Smooth muscle cell (in vitro differentiated cells): ENCODE data around the gene GFI1. TPM values are rescaled to one million over a fixed set of nuclear protein-coding genes. Genes with fewer than 3 reads are reported as not detected.

ENCODE experiments used
- DNase-seq: peaks from one replicate; lab custom pipeline; 2025; ENCODE audit not compliant: unreplicated experiment; lab: John Stamatoyannopoulos, UW
- H2AFZ ChIP-seq: fragments of 200-600 bp; sonication (generic); 2 replicates; pipeline ENCODE4 v1.6.0; 2016; ENCODE audit warnings: antibody characterized with exemption, low read depth, mild to moderate bottlenecking
- H3F3A ChIP-seq: fragments of 200-600 bp; sonication (generic); 2 replicates; pipeline ENCODE4 v1.6.0; 2017; ENCODE audit warnings: antibody characterized with exemption, low read depth
- H3K27ac ChIP-seq: fragments of 200-600 bp; sonication (generic); 2 replicates; pipeline ENCODE4 v1.5.1; 2016; ENCODE audit warnings: low read depth, mild to moderate bottlenecking
- H3K27me3 ChIP-seq: fragments of 200-600 bp; sonication (generic); 2 replicates; pipeline ENCODE4 v1.6.1; 2016; ENCODE audit warnings: low read depth, mild to moderate bottlenecking
- H3K36me3 ChIP-seq: fragments of 200-600 bp; sonication (generic); 2 replicates; pipeline ENCODE4 v1.5.1; 2016; ENCODE audit warnings: low read depth
- H3K4me1 ChIP-seq: fragments of 200-600 bp; sonication (generic); 2 replicates; pipeline ENCODE4 v1.5.1; 2016; ENCODE audit warnings: low read depth
- H3K4me2 ChIP-seq: fragments of 200-600 bp; sonication (generic); 2 replicates; pipeline ENCODE4 v1.6.0; 2016; ENCODE audit warnings: mild to moderate bottlenecking
- H3K4me3 ChIP-seq: fragments of 200-600 bp; sonication (generic); 2 replicates; pipeline ENCODE4 v1.5.1; 2016; ENCODE audit warnings: mild to moderate bottlenecking
- H3K79me2 ChIP-seq: fragments of 200-600 bp; sonication (generic); 2 replicates; pipeline ENCODE4 v1.6.0; 2016; ENCODE audit warnings: low read depth, mild to moderate bottlenecking
- H3K9ac ChIP-seq: fragments of 200-600 bp; sonication (generic); 2 replicates; pipeline ENCODE4 v1.6.0; 2016; ENCODE audit warnings: low read depth
- H3K9me3 ChIP-seq: fragments of 200-600 bp; sonication (generic); replicated peaks from 2 replicates; pipeline ENCODE4 v1.5.1; 2016; ENCODE audit warnings: low read depth
- H4K20me1 ChIP-seq: fragments of 200-600 bp; sonication (generic); 2 replicates; pipeline ENCODE4 v1.6.0; 2016; ENCODE audit warnings: low read depth
- WGBS: methylation state at CpG from one replicate; pipeline ENCODE4 v1.1.7; 2016; ENCODE audit warnings: low lambda C conversion rate; 5-methylcytosine and 5-hydroxymethylcytosine counted together
- polyA plus RNA-seq: library from polyadenylated mRNA; unstranded; fragments of >200 nt; fragmentation: Nextera tagmentation; extraction: Ambion mirVana; gene quantifications from 2 replicates; pipeline ENCODE4 v1.2.1, GENCODE V29; 2016
- total RNA-seq: library from RNA; depleted of rRNA; stranded (reverse); fragments of >200 nt; gene quantifications from 2 replicates; pipeline ENCODE4 v1.2.3, GENCODE V29; 2014
- TF ChIP-seq, protein P1 (sequence below): fragments of 200-600 bp; sonication (generic); IDR thresholded peaks from 2 replicates; pipeline ENCODE4 v1.5.1; 2017; ENCODE audit warnings: borderline replicate concordance, mild to moderate bottlenecking, antibody characterized with exemption; ENCODE audit not compliant: insufficient read depth, poor library complexity, severe bottlenecking

GFI1 gene
- total and polyA plus RNA-seq, 2 experiments from 2014 or later, result 0.40 TPM; not detected in 1

DNA sequence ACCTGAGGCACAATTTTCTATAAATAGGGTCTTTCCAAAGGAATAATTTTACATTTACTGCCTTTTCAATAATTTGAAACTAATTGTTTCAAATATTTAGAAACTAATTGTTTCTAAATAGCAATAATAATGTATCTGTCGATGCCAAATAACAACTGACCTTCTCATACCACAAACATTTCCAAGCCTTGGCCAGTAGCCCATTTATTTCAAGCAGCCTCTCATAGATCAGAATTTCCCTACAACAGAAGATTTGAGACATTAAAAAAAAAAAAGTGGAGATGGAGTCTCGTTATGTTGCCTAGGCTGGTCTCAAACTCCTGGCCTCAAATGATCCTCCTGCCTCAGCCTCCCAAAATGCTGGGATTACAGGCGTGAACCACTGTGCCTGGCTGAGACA, 2.1 kb upstream of the GFI1 start:
- Histone ChIP-seq H4K20me1 (peaks cover 5% of the 10 kb centered on the region), H3K9me3 (no peaks in the 10 kb centered on the region), H2AFZ (no peak overlapping the region), H3K4me3 (no peak overlapping the region), H3F3A (no peaks in the 10 kb centered on the region), H3K4me1 (peaks cover 26% of the 10 kb centered on the region), H3K4me2 (no peak overlapping the region), H3K79me2 (no peaks in the 10 kb centered on the region), H3K27ac (no peak overlapping the region), H3K9ac (no peak overlapping the region), H3K27me3 (peaks cover 82% of the 10 kb centered on the region), H3K36me3 (no peaks in the 10 kb centered on the region)
- TF ChIP-seq, protein P1, sequence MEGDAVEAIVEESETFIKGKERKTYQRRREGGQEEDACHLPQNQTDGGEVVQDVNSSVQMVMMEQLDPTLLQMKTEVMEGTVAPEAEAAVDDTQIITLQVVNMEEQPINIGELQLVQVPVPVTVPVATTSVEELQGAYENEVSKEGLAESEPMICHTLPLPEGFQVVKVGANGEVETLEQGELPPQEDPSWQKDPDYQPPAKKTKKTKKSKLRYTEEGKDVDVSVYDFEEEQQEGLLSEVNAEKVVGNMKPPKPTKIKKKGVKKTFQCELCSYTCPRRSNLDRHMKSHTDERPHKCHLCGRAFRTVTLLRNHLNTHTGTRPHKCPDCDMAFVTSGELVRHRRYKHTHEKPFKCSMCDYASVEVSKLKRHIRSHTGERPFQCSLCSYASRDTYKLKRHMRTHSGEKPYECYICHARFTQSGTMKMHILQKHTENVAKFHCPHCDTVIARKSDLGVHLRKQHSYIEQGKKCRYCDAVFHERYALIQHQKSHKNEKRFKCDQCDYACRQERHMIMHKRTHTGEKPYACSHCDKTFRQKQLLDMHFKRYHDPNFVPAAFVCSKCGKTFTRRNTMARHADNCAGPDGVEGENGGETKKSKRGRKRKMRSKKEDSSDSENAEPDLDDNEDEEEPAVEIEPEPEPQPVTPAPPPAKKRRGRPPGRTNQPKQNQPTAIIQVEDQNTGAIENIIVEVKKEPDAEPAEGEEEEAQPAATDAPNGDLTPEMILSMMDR, result no peak
- DNase-seq, result no peak
- 86% methylated on average over 3 of the region's 3 CpGs for WGBS

DNA sequence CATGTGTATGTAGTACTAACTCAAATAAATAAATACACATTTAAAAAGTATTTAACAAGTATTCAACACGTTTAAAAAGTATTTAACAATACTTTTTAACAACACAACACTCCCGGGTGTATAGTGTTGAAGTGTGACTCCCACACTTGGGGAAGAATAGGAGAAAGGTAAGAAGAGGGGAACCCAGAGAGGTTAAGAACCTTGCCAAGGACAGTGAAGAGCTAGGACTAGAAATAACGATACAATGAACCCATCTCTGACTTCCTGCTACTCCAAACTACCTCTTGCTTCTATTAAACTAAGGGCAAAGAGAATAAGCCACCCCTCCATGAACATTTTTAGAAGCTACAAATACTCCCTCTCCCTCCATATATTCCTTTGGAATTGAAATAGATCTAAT, 1.7 kb upstream of the GFI1 start:
- H3K27ac ChIP-seq, result no peak overlapping the region
- H3K4me3 ChIP-seq, result no peak overlapping the region
- no peak overlapping the region for H3K4me2 ChIP-seq
- TF ChIP-seq, protein P1, result no peak
- H3K36me3 ChIP-seq, result no peaks in the 10 kb centered on the region
- no peaks in the 10 kb centered on the region for H3F3A ChIP-seq
- no peak overlapping the region for H2AFZ ChIP-seq
- DNase-seq, result no peak
- peaks cover 29% of the 10 kb centered on the region for H3K4me1 ChIP-seq
- WGBS, result 47% methylated on average over 3 of the region's 3 CpGs
- H3K27me3 ChIP-seq, result peaks cover 86% of the 10 kb centered on the region
- no peaks in the 10 kb centered on the region for H3K9me3 ChIP-seq
- peaks cover 5% of the 10 kb centered on the region for H4K20me1 ChIP-seq
- no peaks in the 10 kb centered on the region for H3K79me2 ChIP-seq
- H3K9ac ChIP-seq, result no peak overlapping the region

DNA sequence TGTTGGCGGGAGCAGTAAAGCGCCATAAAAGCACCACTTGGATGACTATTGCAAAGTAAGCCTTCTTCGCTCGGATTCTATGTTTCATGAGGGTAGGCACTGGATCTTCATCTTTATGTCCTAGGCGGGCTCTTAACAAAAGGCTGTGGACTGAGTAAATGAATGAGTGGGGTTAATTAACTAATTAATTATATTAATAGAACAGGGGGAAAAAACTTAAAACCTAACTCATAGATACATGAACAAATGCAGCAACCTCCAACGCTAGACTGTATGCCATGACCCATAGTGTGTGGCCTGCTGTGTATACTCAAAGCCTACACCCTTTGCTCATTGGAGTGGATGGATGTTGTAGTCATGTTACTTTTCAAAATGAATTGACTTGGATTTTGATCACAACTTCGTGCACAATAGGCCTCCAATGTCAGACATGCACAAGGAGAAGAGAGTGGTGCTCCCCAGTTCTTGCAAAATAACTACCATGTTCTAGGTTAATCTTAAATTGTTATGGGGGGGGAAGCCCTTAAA, 417 bp upstream of the GFI1 start:
- Histone ChIP-seq H4K20me1 (peaks cover 11% of the 10 kb centered on the region), H3K4me1 (peaks cover 41% of the 10 kb centered on the region), H3K36me3 (no peaks in the 10 kb centered on the region), H3K4me2 (peak overlapping the region; percentile 93), H3K9me3 (no peaks in the 10 kb centered on the region), H3K79me2 (no peaks in the 10 kb centered on the region), H3K27me3 (peaks cover 98% of the 10 kb centered on the region), H3K27ac (no peak overlapping the region), H3K4me3 (peak overlapping the region; percentile 54), H3F3A (no peaks in the 10 kb centered on the region), H2AFZ (no peak overlapping the region), H3K9ac (no peak overlapping the region)
- WGBS, result 27% methylated on average over 7 of the region's 7 CpGs
- no peak for DNase-seq
- TF ChIP-seq, protein P1, result no peak

DNA sequence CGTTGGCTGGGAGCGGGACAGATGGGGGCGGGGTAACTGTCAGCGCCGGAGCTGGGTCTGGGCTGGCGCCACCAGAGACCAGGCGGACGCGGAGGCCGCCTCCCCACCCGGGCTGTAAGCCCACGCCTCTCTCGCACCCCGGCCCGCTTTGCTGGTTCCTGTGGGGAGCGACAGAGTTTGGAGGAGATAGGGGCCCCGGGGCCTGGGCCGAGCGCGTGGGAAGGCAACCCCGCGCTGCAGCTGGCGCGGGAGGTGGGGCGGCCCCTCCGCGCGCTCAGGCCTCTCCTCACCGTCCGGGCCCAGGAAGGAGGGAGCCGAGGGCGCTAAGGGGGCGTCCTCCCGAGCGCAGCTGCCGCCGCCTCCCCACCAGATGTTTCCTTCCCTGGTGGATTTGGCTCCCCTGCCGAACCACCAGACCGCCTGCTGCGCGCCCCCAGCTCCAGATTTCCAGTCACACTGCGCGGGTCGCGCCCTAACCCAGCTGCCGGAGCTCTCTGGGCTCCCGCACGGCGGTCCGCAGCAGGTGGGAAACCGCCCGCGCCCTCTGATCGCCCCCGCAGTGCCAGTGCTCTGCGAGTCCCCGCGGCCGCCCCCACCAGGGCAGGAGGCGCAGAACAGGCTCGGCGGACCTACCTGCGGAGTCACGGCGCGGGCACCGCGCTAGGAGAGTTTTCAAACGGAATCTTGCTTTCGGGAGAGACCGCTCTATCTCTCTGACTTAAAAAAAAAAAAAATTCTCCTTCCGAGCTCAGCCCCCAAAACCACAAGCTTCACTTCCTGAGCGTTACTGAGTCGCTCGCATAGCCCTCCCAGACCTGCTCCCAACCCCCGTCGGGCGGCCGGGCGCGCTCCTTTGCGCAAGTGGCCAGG, 1.1 kb downstream of the GFI1 start:
- no peak overlapping the region for H3K27ac ChIP-seq
- H3K4me1 ChIP-seq, result peaks cover 46% of the 10 kb centered on the region
- no peaks in the 10 kb centered on the region for H3K9me3 ChIP-seq
- TF ChIP-seq, protein P1, result peak; percentile 16
- peaks cover 99% of the 10 kb centered on the region for H3K27me3 ChIP-seq
- no peaks in the 10 kb centered on the region for H3K79me2 ChIP-seq
- H3K36me3 ChIP-seq, result no peaks in the 10 kb centered on the region
- H3K4me3 ChIP-seq, result peak overlapping the region; percentile 54
- WGBS, result 2% methylated on average over 62 of the region's 82 CpGs
- peak overlapping the region; percentile 93 for H3K4me2 ChIP-seq
- no peak overlapping the region for H3K9ac ChIP-seq
- peaks cover 11% of the 10 kb centered on the region for H4K20me1 ChIP-seq
- H3F3A ChIP-seq, result no peaks in the 10 kb centered on the region
- DNase-seq, result no peak
- H2AFZ ChIP-seq, result no peak overlapping the region
